COLO829 (cell line): Measurements from ENCODE around the gene OSBP2.
"Not testable (repeated sequence)": the region's sequence is repeated elsewhere in the genome, so short reads cannot be mapped to it uniquely, and the experiment has no call there.

Experiments used
- DNase-seq: peaks from one replicate; pipeline ENCODE4 v3.0.0; 2012; ENCODE audit warnings: low spot score

The OSBP2 gene

DNA sequence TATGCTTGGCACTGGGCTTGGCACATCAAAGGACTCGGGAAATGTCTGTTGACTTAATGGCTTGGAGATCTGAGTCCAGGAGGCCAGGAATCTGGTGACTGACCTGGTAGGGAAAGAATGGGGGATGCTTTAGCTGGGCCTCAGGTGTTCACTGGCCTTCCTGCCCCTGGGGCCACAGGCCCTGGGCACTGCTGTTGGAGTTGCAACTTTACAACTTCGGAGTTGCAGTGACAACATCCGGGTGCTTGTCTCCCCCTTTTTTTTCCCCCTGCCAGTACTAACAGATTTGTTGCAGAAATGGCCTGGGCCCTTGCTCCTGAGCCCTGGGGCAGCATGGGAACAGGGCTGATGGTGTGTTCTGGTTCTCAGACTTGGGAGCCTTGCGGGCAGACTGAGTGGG lies 23.8 kb downstream of the OSBP2 start:
- DNase-seq, result no peak

DNA sequence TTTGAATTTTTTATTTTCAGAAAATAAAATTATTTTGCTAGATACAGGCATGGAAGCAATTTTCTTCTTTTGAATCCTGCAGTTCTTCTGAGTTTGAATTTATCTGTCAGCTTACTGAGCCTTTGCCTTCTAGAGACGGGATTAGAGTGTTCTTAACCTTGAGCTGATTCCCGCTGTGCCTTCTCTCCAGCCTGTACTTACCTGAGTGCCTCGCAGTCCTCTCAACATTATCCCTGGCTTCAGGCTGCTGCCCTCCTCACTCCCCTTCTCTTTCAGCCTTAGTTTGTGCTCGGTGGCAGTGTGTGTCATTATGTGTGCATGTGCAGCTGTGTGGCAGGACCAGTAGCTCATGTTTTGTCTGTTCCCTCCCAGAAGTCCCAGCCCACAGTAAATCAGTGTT lies 24.3 kb downstream of the OSBP2 start:
- no peak for DNase-seq

- DNase-seq, result no peak
These were observed 25.7 kb downstream of the OSBP2 start for GRCh38 chr22:30720263-30720837.

- DNase-seq, result no peak
These were observed 27.1 kb downstream of the OSBP2 start for GRCh38 chr22:30721741-30722140.

DNA sequence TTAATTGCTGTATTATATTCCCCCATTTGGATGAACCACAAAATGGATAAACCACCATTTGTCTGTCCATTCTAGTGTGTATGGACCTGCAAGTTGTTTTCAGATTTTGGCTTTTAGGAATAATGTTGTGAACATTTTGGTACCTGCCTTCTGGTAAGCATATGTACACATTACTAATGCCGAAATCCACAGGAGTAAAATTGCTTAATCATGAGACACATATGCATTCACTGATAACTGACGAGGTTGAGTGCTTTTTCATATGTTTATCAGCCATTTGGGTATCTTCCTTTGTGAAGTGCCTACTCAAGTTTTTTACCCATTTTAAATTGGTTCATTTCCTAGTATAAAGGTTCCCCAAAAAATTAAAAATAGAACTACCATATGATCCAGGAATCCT lies 34.2 kb downstream of the OSBP2 start:
- DNase-seq, result no peak

GRCh38 chr22:30731658-30732057 lies 37.0 kb downstream of the OSBP2 start:
- no peak for DNase-seq

DNA sequence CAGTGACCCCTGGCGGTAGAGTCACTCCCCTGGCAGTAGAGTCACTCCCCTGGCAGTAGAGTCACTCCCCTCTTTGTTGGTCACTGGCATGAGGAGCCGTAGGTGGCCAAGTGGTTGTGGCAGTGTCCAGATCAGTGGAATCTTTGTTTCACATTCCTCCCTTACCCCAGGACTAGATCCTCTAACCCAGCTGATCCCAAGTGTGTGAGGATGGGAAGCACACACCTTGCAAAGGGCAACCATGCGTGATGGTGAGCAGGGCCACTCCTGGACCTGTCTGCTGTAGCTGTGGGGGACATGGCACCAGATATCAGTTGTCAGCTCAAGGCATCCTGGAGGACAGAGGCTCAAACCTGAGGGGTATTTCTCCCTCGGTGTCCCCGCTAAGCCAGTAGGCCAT lies 37.8 kb downstream of the OSBP2 start:
- no peak for DNase-seq

DNA sequence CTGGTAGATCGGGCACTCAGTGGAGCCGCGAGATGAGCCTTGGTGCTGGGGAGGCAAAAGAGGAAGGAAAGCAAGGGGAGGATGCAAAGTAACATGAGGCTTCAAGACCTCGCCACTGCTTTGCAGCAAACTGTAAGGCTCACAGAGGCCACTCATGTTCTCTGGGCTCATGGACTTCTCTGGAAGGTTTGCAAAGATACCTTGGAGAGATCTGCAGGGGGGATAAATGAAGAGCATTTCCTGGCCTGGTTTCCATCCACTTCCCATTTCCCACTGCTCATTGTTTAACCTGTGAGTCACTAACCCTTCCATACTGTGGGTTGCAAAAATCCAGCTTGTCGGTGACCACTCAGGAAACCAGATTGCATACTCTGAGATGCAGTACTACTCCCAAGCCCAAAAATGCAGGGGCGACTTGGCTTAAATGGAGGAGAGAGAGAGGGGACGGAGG lies 38.5 kb downstream of the OSBP2 start:
- DNase-seq, result no peak

GRCh38 chr22:30740007-30740406 lies 45.3 kb downstream of the OSBP2 start:
- not testable (repeated sequence) for DNase-seq

DNA sequence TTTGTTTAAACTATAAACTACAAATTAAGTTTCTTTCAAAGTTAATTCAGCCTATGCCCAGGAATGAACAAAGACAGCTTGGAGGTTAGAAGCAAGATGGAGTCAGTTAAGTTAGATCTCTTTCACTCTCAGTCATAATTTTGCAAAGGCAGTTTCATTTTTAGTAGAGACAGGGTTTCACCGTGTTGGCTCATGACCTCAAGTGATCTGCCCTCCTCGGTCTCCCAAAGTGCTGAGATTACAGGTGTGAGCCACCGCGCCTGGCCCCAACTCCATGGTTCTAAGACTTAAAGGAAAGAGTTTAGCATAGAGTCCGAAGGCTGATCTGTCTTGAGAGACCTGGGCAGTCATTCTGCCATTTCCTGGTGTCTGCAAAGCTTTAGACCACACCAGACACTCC lies 45.8 kb downstream of the OSBP2 start:
- not testable (repeated sequence) for DNase-seq

GRCh38 chr22:30742291-30743256 lies 47.9 kb downstream of the OSBP2 start:
- DNase-seq, result no peak

- no peak for DNase-seq
These were observed 48.8 kb downstream of the OSBP2 start for GRCh38 chr22:30743257-30744020.

DNA sequence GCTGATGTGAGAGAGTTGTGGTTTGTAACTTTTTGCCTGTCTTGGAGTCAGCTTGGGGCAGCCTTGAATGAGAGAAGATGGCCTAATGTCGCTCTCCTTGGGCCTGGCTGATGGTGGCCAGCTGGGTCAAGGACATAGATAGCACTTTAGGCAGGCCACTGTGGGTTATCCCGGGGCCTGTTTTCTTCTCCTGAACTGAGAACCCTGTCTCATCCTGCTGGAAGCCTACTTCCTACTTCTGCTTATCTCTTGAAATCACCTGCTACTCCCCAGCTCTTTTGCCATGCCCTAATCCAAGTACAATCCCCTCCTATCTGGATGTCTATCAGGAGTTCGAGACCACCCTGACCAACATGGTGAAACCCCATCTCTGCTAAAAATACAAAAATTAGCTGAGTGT lies 49.5 kb downstream of the OSBP2 start:
- no peak for DNase-seq

DNA sequence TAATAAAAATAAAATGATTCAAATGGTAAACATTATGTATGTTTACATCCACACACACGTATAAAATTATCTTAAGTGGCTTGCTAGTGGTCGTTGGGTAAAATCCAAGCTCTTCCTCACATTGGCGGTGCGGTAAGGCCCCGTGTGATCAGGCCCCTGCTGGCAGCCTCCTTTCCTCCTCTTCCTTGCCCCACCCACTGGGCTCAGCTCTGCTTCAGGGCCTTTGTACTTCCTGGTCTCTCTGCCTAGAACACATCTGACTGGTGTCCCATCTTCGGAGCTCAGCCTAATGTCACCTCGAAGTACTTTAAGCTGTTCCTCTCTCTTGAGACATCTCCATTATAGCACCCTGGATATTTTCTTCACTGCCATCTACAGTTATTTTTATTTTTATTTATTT lies 52.8 kb downstream of the OSBP2 start:
- DNase-seq, result no peak

DNA sequence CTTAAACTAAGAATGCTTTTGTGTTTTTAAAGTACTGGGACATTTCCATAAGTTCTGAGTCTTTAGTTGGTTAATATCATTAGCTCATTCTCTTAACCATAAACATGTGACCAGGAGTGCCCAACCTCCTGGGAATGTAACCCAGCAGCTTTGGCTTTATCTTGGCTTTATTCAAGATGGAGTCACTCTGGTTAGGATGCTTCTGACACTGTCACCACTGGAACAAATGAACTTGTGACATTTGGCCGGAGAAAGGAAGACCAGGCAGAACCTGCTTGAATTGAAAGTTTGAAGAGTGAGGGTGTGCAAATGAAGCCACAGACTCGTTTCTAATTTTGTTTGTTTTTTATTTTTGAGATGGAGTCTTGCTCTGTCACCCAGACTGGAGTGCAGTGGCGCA lies 54.6 kb downstream of the OSBP2 start:
- DNase-seq, result no peak

DNA sequence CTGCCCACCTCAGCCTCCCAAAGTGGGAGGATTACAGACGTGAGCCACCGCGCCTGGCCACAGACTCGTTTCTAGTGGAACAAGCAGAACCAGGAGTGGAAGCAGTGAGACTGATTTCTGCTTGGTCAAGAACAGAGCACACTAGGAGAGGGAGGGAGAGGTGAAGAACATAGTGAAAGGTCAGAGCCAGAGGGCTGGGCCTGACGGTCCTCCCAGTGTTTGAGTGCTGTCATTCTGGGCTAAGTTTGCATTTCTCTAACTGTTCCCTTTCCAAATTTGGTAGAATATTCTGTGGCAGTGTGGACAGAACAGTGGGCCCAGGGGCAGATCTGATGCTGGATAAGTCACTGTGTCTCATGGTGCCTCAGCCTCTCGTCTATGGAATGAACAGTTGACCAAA lies 55.2 kb downstream of the OSBP2 start:
- DNase-seq, result no peak

GRCh38 chr22:30751529-30751928 lies 56.9 kb downstream of the OSBP2 start:
- no peak for DNase-seq

GRCh38 chr22:30752771-30753170 lies 58.1 kb downstream of the OSBP2 start:
- DNase-seq, result no peak

GRCh38 chr22:30753701-30754100 lies 59.0 kb downstream of the OSBP2 start:
- no peak for DNase-seq

GRCh38 chr22:30754521-30754920 lies 59.8 kb downstream of the OSBP2 start:
- no peak for DNase-seq

- DNase-seq, result peak; percentile 91
These were observed 60.5 kb downstream of the OSBP2 start for GRCh38 chr22:30754971-30755758.

- DNase-seq, result no peak
These were observed 61.1 kb downstream of the OSBP2 start for GRCh38 chr22:30755759-30756124.
